Measurements from ENCODE around the gene PCGF3. TPM values are rescaled to one million over a fixed set of nuclear protein-coding genes. Genes with fewer than 3 reads are reported as not detected.

The PCGF3 gene
- total and polyA plus RNA-seq, 9 of the 15 experiments (the other 6 are each of a cell fraction or from before 2014, with no cell fraction given), result 2.6 to 46.1 (median 20.3) TPM

DNA sequence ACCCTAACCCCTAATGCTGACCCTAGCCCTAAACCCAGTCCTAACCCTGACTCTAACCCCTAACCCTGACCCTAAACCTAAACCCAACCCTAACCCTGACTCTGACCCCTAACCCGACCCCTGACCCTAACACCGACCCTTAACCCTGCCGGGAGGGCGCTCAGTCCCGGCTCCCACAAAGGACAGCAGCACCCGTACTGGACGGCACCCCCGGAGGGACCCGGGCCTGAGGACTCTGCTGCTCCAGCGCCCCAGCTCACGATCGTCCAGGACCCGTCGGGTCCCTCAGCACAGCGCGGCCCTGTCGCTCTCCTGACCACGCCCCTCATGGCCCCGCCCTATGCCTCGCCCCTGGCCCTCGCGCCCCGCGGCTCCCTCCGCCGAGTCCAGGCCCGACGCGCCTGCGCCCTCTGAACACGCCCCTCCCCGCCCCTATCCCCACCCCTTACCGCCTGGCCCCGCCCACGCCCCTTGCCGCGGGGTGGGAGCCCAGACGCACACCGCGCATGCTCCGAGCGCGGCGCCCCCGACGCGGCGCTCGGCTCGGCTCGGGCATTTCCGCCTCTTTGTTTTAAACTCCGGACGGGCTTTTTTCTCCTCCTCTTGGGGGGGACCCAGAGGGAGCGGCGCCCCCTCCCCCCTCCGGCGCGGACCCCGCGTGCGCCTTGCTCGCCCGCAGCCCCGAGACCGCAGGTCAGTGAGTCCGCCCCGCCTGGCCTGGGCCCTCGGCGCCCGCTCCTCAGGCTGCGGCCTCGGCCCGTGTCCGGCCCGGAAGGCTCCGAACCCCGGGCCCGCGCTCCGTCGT, at the start of gene PCGF3 (continued):
- TF ChIP-seq SUPT5H (IDR thresholded peaks at IDR 0.05), result peak; percentile 73; the same call in 1 of the 2 replicates
- TF ChIP-seq SMARCA4 (IDR thresholded peaks at IDR 0.05), result 0 out of 2 replicates have a peak, but pooled peaks have one; percentile 12
- TF ChIP-seq, protein P1, sequence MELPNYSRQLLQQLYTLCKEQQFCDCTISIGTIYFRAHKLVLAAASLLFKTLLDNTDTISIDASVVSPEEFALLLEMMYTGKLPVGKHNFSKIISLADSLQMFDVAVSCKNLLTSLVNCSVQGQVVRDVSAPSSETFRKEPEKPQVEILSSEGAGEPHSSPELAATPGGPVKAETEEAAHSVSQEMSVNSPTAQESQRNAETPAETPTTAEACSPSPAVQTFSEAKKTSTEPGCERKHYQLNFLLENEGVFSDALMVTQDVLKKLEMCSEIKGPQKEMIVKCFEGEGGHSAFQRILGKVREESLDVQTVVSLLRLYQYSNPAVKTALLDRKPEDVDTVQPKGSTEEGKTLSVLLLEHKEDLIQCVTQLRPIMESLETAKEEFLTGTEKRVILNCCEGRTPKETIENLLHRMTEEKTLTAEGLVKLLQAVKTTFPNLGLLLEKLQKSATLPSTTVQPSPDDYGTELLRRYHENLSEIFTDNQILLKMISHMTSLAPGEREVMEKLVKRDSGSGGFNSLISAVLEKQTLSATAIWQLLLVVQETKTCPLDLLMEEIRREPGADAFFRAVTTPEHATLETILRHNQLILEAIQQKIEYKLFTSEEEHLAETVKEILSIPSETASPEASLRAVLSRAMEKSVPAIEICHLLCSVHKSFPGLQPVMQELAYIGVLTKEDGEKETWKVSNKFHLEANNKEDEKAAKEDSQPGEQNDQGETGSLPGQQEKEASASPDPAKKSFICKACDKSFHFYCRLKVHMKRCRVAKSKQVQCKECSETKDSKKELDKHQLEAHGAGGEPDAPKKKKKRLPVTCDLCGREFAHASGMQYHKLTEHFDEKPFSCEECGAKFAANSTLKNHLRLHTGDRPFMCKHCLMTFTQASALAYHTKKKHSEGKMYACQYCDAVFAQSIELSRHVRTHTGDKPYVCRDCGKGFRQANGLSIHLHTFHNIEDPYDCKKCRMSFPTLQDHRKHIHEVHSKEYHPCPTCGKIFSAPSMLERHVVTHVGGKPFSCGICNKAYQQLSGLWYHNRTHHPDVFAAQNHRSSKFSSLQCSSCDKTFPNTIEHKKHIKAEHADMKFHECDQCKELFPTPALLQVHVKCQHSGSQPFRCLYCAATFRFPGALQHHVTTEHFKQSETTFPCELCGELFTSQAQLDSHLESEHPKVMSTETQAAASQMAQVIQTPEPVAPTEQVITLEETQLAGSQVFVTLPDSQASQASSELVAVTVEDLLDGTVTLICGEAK (IDR thresholded peaks at IDR 0.05), result peak; percentile 64; the same call in 1 of the 2 replicates
- TF ChIP-seq, protein P1 (CRISPR knock-in tag; IDR thresholded peaks at IDR 0.05), result no peak
- TF ChIP-seq FOXM1 (IDR thresholded peaks at IDR 0.05; ENCODE audit: low read depth), result no peak
- TF ChIP-seq FOXM1 (CRISPR knock-in tag; IDR thresholded peaks at IDR 0.05; ENCODE audit: low read depth), result 0 out of 2 replicates have a peak, but pooled peaks have one; percentile 45
- TF ChIP-seq RAD21 (CRISPR knock-in tag; conservative IDR thresholded peaks at IDR 0.05 in 1 of 2, IDR thresholded peaks at IDR 0.05 in 1 of 2), result 0 out of 4 replicates have a peak, but pooled peaks of 1 of the 2 experiments have one; percentile 6
- TF ChIP-seq ARID2 (IDR thresholded peaks at IDR 0.05), result peak; percentile 18; the same call in 1 of the 2 replicates
- TF ChIP-seq UBTF (IDR thresholded peaks at IDR 0.05; ENCODE audit: borderline replicate concordance in 1 of 2, low read depth in 2 of 2, low read length in 2 of 2), result peak; percentile 67 to 75; a peak in 2 of 4 replicates
- TF ChIP-seq THAP12 (CRISPR knock-in tag; IDR thresholded peaks at IDR 0.05), result peak; percentile 57; the same call in 1 of the 2 replicates

Measured in K562 (cell line).